DLD1 (cell line): ENCODE results near the gene ATP2C1.
"Not testable (repeated sequence)": the region's sequence is repeated elsewhere in the genome, so short reads cannot be mapped to it uniquely, and the experiment has no call there.

Experiments used
- in situ Hi-C: cut with HindIII; loops from 2 replicates; pipeline ENCODE4 v1.10.0; 2017; ENCODE audit warnings: low sequenced_read_pairs

The ATP2C1 gene

GRCh38 chr3:130893376-130894129 is at the start of gene ATP2C1:
ATP2C1 (plus strand) TSS chr3:130894084; CDS start chr3:130894770, 686 bp downstream.
- in situ Hi-C loops, result no loop called here

DNA sequence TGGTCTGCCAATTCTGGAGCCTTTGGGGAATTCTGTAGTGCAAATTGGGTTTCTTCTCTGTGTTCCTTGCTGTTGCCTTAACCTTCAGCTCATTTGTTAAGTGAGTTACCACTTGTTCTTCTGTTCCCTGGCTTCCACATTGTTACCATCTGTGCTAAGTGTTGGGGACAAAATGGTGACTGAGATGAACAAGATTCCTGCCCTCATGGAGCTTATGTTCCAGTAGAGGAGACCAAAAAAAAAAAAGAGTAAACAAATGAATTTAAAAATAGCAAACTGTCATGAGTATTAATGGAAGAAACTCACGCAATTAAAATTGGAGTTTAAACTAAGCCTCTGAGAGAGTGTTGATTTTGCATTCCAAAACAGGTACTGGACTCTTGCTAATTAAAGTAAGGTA is 49.4 kb upstream of the ATP2C1 start:
- in situ Hi-C loops, result no loop called here

DNA sequence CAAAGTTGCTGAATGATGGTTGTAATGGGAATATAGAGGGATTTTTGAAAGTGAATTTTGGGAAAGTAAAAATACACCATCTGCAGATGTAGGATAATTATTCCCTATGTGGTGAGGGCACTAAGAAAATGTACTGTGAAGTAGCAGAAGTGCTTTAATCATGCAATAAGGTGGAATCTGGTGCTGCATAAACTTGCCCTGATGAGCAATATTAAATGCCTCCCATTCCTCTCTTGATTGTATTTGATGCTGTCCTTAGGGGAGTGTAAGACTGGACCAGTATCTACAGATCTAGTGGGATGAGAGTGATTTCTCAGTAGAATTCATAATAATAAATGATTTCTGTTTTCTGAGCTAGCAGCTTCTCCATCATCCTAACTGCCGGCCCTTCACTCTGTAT is 47.7 kb upstream of the ATP2C1 start:
- in situ Hi-C loops, result no loop called here

GRCh38 chr3:130849091-130849552 is 44.8 kb upstream of the ATP2C1 start:
- in situ Hi-C loops, result no loop called here

DNA sequence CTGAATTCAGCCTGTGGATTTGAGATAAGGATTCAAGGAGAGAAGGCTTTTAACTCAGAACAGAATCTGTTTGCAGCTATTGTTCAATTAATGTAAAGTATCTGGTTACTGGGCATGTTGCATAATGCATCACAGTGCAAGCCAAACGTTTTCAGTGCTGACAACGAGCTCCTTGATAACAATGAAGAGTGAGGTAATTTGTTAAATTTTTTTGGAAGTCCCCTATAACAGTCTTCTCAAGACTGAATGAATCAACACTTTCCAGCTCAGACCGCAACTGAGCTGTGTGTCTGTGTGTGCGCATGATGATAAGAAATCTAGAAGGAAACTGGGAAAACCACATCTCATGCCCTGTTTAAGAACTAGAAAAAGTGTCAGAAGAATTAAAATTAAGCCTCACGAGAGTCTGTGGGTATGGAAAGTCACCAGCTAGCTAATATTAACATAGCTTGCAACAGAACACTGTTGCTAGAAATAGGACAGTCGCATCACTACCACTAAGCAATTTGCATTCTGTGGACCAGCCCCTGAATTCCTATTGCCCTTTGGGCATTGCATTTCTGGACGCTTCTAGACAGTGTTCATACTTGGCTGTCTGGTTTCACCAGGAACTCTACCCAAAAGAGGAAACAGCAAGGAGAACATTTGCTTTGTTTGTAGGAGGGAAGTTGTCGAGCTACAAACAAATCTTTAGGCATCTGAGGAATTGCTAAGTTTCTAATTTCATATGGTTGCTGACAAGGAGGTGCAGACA is 43.7 kb upstream of the ATP2C1 start:
- in situ Hi-C loops, result no loop called here

DNA sequence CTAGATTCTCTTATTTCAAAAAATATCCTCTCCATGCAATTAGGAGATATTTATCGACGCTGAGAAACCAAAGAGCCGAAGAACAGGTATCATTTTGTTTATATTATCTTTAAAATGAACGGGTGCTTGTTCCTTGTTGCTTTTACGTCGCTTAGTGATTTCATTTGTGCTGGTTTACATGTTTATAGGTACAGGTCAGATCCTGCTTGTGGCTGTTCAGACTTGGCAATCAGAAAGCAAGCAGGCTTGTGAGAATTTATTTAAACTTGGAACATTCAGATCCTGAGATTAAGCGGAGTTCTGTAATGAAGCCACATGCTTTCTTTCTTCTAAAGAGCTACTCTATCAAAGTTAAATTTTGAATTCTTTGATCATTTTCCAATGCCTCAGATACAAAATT is 43.0 kb upstream of the ATP2C1 start:
- in situ Hi-C loops, result no loop called here

GRCh38 chr3:130851277-130851676 is 42.6 kb upstream of the ATP2C1 start:
- in situ Hi-C loops, result no loop called here

GRCh38 chr3:130853581-130853980 is 40.3 kb upstream of the ATP2C1 start:
- in situ Hi-C loops, result no loop called here

DNA sequence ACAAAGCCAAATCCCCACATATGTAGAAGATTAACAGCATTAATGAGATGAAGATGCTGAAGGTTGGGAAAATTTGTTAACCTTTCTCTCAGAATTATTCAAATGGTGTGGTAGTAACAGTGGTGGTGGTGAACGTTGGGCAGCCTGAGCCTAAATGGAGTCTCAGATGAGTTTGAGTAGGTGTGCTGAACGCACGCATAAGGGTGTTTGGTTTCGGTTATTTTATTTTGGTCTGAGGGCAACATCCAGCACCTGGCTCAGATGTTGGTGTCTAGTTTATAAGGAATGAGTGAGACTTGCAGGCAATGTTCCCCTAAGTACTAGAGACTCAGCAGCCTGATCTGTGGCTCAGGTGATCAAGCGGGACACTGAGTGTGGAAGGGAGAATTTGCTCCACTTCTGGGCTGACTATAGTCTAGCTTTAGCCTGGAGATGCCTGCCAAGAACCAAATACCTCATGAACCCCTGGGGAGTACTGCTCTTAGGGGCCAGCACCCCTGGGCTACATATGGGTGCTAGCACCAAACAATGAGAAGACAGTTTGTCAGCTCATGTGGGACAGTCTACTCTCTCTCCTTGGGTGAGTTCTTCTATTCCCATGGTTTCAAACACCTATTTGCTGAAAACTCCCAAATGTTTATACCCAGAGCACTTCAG is 39.5 kb upstream of the ATP2C1 start:
- in situ Hi-C loops, result no loop called here

DNA sequence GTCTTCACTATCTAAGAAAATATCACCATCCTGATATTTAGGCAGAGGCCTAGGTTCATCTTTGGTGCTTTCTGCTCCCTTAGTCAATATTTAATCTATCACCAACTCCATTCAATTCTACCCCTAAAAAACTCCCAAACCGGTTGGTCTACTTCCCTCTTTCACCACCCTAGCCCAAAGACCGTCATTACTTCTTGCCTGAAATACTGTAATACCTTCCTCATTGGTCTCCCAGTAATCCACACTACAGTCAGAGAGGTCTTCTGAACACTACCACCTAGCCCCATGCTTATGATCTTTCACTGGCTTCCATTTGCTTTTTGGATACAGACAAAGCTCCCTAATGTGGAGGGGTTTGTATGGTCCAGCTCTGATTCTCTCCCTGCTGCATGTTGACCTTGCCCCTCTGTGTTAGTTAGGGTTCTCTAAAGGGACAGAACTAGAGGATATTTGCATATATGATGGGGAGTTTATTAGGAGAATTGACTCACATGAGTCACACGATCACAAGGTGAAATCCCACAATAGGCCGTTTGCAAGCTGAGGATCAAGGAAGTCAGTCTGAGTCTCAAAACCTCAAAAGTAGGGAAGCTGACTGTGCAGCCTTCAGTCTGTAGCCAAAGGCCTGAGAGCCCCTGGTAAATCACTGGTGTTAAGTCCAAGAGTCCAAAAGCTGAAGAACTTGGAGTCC is 36.4 kb upstream of the ATP2C1 start:
- in situ Hi-C loops, result no loop called here

- in situ Hi-C loops, result not testable (repeated sequence)
Observed at GRCh38 chr3:130862130-130862529, 31.8 kb upstream of the ATP2C1 start.

GRCh38 chr3:130865489-130865888 is 28.4 kb upstream of the ATP2C1 start:
- in situ Hi-C loops, result no loop called here

DNA sequence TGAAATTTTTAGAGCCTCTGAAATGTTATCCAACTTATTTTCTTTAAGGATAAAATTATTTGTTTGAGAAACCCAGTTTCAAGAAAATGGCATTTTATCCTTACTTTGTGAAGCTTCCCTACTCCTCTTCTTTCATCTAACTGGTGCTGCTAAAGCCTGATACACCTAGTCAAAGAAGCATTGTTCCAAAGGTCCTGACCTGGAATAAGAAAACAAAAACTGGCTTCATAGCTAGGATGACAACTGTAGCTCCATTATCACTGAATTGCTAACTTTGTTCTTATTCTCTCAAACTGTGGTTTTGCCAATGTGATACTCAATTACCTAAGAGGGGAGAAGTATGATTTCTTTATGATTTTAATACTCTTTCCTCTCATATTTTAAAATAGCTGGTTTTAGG is 27.6 kb upstream of the ATP2C1 start:
- in situ Hi-C loops, result no loop called here

- in situ Hi-C loops, result no loop called here
Observed at GRCh38 chr3:130870423-130870822, 23.5 kb upstream of the ATP2C1 start.

DNA sequence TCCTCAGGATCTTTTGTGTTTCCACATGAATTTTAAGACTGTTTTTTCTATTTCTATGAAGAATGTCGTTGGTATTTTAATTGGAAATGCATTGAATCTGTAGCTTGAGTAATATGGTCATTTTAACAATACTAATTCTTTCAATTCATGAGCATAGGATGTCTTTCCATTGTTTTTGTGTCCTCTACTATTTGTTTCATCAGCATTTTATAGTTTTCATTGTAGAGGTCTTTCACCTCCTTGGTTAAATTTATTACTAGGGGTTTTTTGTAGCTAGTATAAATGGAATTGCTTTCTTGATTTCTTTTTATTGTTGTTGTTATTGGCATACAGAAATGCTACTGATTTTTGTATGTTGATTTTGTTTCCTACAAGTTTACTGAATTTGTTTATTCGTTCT is 17.3 kb upstream of the ATP2C1 start:
- in situ Hi-C loops, result no loop called here

DNA sequence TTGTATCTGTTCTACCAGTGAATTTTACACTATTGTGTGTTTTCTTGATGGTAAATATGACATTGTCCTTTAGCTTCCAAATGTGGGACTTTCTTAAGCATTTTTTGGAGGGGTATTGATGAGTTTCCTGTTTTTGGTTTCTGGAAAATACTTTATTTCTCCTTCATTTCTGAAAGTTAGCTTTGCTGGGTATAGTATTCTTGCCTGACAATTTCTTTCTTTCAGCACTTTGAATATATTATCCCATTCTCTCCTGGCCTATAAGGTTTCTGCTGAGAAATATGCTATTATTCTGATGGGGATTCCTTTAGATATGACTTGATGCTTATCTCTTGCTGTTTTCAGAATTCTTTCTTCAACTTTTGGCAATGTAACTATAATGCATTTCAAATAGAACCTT is 15.4 kb upstream of the ATP2C1 start:
- in situ Hi-C loops, result no loop called here

DNA sequence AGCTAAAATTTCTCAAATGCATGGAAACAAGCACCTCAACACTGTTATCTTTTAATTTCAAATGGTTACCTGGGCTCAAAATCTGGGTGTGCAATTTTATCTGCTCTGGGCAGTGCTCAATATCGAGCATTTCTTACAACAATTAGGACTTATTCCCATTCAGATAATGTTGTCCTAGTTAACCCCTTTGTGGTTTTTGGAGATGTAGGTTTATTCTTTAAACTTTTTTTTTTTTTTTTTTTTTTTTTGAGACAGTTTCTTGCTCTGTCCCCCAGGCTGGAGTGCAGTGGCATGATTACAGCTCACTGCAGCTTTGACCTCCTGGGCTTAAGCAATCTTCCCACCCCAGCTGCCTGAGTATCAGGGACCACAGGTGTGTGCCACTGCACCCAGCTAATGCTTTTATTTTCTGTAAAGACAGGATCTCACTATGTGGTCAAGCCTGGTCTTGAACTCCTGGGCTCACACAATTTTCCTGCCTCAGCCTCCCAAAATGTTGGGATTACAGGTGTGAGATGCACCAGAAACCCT is 4.4 kb upstream of the ATP2C1 start:
- in situ Hi-C loops, result no loop called here

DNA sequence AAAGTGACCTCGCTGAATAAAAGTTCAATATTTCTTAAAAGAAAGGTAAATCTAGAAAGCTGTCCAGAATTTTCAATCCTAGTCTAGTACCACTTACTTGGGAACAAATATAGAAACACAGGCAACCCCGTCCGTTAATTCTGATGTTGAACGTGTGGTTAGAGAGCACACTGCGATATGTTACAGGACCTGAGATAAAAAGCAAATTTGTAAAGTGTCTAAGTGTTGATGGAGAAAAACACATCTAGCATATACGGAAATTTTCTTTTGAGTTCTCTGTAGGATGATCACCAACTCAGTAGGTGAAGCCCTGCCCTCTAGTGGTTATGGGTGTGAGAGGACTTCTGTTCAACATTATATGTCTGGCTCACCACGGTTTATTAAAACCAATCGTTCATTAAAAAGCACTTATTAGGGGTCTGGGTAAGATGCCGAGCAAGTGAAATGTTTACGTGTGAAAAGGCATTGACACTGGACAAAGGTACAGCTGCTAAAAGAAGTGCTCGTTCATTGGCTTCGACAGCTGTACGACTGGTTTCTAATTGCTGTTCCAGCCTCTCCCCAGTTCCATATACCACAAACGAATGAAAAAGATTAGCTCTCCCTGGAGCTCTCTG is 1.0 kb upstream of the ATP2C1 start:
- in situ Hi-C loops, result no loop called here

DNA sequence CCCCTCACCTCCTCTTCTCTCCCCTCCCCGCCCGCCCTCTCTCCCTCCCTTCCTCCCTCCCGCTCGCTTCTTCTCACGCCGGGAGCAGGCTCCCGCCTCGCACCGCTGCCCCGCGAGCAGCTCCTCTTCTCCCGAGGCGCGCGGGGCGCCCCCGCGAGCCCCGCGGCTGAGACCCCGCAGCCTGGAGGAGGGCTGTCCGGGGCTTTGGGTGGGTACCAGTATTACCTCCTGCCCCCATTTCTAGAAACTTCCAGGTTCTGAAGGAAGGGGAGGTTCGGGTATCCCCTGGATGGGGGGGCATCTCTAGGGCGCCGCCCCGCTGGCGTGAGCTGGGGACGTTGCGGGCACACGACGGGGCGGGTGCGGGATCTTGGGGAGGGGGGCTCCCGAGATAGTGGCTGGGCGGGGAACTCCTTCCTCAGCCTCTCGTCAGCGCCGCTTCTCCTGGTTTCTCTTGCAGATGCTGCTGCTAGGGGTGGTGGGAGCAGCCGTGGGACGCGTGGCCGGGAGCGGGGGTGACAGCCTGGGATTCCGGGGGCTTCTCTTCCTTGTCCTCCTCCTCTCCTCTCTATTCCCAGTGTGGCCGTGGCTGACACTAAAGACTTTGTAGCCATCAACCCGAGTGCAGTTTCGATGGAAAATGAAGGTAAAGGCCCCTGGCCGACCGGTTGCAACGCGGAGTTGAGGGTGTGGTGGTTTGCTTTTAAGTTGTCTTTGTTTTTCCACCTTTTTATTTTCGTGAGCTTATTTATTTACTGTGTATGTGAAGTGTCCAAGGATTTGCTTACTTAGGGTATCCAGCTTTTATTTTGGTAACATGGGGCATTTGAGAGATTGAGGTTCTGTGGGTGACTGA is 474 bp downstream of the ATP2C1 start:
- in situ Hi-C loops, result no loop called here

- in situ Hi-C loops, result no loop called here
Observed at GRCh38 chr3:130894986-130895280, 1.0 kb downstream of the ATP2C1 start.
